OCI-LY1 (cell line): ENCODE data around the gene TRIM13.
"Not testable (repeated sequence)": the region's sequence is repeated elsewhere in the genome, so short reads cannot be mapped to it uniquely, and the experiment has no call there.

Source experiments
- EZH2 ChIP-seq: fragments of 200-600 bp; sonication (generic), shearing (Covaris generic); IDR thresholded peaks from 2 replicates; pipeline ENCODE4 v1.8.0; 2017; ENCODE audit warnings: borderline replicate concordance, mixed run types, mild to moderate bottlenecking, antibody characterized with exemption, low read length, moderate library complexity, mixed read lengths
- TF ChIP-seq, protein P1 (sequence below): fragments of 200-600 bp; sonication (generic), shearing (Covaris generic); IDR thresholded peaks from 2 replicates; pipeline ENCODE4 v1.5.1; 2017; ENCODE audit warnings: mild to moderate bottlenecking, antibody characterized with exemption, low read length, moderate library complexity, mixed read lengths

- TF ChIP-seq, protein P1, sequence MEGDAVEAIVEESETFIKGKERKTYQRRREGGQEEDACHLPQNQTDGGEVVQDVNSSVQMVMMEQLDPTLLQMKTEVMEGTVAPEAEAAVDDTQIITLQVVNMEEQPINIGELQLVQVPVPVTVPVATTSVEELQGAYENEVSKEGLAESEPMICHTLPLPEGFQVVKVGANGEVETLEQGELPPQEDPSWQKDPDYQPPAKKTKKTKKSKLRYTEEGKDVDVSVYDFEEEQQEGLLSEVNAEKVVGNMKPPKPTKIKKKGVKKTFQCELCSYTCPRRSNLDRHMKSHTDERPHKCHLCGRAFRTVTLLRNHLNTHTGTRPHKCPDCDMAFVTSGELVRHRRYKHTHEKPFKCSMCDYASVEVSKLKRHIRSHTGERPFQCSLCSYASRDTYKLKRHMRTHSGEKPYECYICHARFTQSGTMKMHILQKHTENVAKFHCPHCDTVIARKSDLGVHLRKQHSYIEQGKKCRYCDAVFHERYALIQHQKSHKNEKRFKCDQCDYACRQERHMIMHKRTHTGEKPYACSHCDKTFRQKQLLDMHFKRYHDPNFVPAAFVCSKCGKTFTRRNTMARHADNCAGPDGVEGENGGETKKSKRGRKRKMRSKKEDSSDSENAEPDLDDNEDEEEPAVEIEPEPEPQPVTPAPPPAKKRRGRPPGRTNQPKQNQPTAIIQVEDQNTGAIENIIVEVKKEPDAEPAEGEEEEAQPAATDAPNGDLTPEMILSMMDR, result not testable (repeated sequence)
- TF ChIP-seq EZH2, result not testable (repeated sequence)
Observed at GRCh38 chr13:49948777-49949270, 48.0 kb upstream of the TRIM13 start.
